ENCODE data around the gene THYN1.

GRCh38 chr11:134245434-134245833 is 7.7 kb downstream of the THYN1 start:
- TF ChIP-seq CTCF (IDR thresholded peaks at IDR 0.05) (no peak), POLR2A (IDR thresholded peaks at IDR 0.05) (no peak)

Data from testis (tissue), 2 donors.